Activated CD8-positive, alpha-beta memory T cell treated with anti-CD3 and anti-CD28 coated beads for 48 hours (primary cell): Measurements from ENCODE around the gene AQP1.

Source experiments
- DNase-seq, 3 experiments: peaks; one replicate each; pipeline ENCODE4 v3.0.0-alpha.2; 2020; ENCODE audit warnings: low read depth in 2 of 3, low spot score in 2 of 3

The AQP1 gene

GRCh38 chr7:30884881-30885280 is 26.8 kb upstream of the AQP1 start:
- no peak for DNase-seq

- no peak for DNase-seq
Measured at GRCh38 chr7:30886608-30887011, 25.0 kb upstream of the AQP1 start.

GRCh38 chr7:30887464-30887872 is 24.2 kb upstream of the AQP1 start:
- DNase-seq = no peak

GRCh38 chr7:30888747-30889146 is 22.9 kb upstream of the AQP1 start:
- no peak for DNase-seq

- DNase-seq = no peak
Measured at GRCh38 chr7:30890226-30890625, 21.4 kb upstream of the AQP1 start.

GRCh38 chr7:30893357-30893756 is 18.3 kb upstream of the AQP1 start:
- no peak for DNase-seq

- no peak for DNase-seq
Measured at GRCh38 chr7:30894009-30894408, 17.6 kb upstream of the AQP1 start.

- no peak for DNase-seq
Measured at GRCh38 chr7:30894866-30895605, 16.6 kb upstream of the AQP1 start.

GRCh38 chr7:30896036-30896435 is 15.6 kb upstream of the AQP1 start:
- no peak for DNase-seq

GRCh38 chr7:30896783-30897637 is 14.6 kb upstream of the AQP1 start:
- no peak for DNase-seq

GRCh38 chr7:30897770-30898169 is 13.9 kb upstream of the AQP1 start:
- DNase-seq = no peak

- DNase-seq = no peak
Measured at GRCh38 chr7:30898411-30898810, 13.2 kb upstream of the AQP1 start.

- no peak for DNase-seq
Measured at GRCh38 chr7:30899066-30899465, 12.6 kb upstream of the AQP1 start.

GRCh38 chr7:30899630-30900029 is 12.0 kb upstream of the AQP1 start:
- no peak for DNase-seq

GRCh38 chr7:30900053-30900452 is 11.6 kb upstream of the AQP1 start:
- DNase-seq = no peak

- DNase-seq = no peak
Measured at GRCh38 chr7:30900803-30901362, 10.8 kb upstream of the AQP1 start.

GRCh38 chr7:30901856-30902255 is 9.8 kb upstream of the AQP1 start:
- no peak for DNase-seq

GRCh38 chr7:30902466-30902865 is 9.2 kb upstream of the AQP1 start:
- DNase-seq = no peak

- no peak for DNase-seq
Measured at GRCh38 chr7:30903146-30903545, 8.5 kb upstream of the AQP1 start.

GRCh38 chr7:30904561-30904960 is 7.1 kb upstream of the AQP1 start:
- no peak for DNase-seq

GRCh38 chr7:30905078-30906012 is 6.3 kb upstream of the AQP1 start:
- no peak for DNase-seq
